IMR-90 (cell line): ENCODE data around the gene ZFYVE28. TPM values are rescaled to one million over a fixed set of nuclear protein-coding genes. Genes with fewer than 3 reads are reported as not detected.

Experiments
- ATAC-seq: fragments of 200-7000 bp; cut with Tn5 transposase; 2 replicates; pipeline ENCODE4 v1.9.1; 2020; ENCODE audit warnings: low read depth, mild to moderate bottlenecking, moderate library complexity
- BruUV-seq: library from RNA; stranded (reverse); fragments of 400-500 nt; replicated peaks from 2 replicates; lab custom pipeline; 2021; lab: Mats Ljungman, UMichigan
- CTCF ChIA-PET: fragments of 300-600 bp; formaldehyde crosslinking; extraction: SDS; loops from one replicate; lab custom pipeline; 2021; ENCODE audit warnings: antibody characterized with exemption; lab: Yijun Ruan, JAX
- POLR2A ChIA-PET: fragments of 300-600 bp; sonication (Branson Sonifier 250); formaldehyde crosslinking; loops from one replicate; lab custom pipeline; 2022; ENCODE audit warnings: antibody characterized with exemption; ENCODE audit not compliant: unreplicated experiment; lab: Charles Lee
- DNase-seq: peaks from one replicate; pipeline ENCODE4 v3.0.0; 2013
- H2AFZ ChIP-seq: replicated peaks from 2 replicates; pipeline ENCODE3; 2013; ENCODE audit warnings: low read length, mild to moderate bottlenecking; ENCODE audit not compliant: poor library complexity
- H2AK5ac ChIP-seq: 2 replicates; pipeline ENCODE4 v1.6.1; 2013; ENCODE audit warnings: low read depth, low read length, inconsistent platforms
- H2AK9ac ChIP-seq: replicated peaks from 2 replicates; pipeline ENCODE3; 2013; ENCODE audit warnings: mild to moderate bottlenecking, low read depth, low read length, moderate library complexity; ENCODE audit not compliant: poor library complexity
- H2BK120ac ChIP-seq: 2 replicates; pipeline ENCODE4 v1.6.1; 2013; ENCODE audit warnings: low read depth, low read length, inconsistent platforms
- H2BK15ac ChIP-seq: 3 replicates; pipeline ENCODE4 v1.6.1; 2013; ENCODE audit warnings: low read depth, low read length, inconsistent platforms
- H2BK20ac ChIP-seq: 2 replicates; pipeline ENCODE4 v1.6.1; 2013; ENCODE audit warnings: low read depth, mild to moderate bottlenecking, inconsistent platforms, low read length, moderate library complexity
- H2BK5ac ChIP-seq: 2 replicates; pipeline ENCODE4 v1.6.1; 2013; ENCODE audit warnings: mild to moderate bottlenecking, low read depth, low read length, inconsistent platforms; ENCODE audit not compliant: poor library complexity, severe bottlenecking
- H3K14ac ChIP-seq: replicated peaks from 2 replicates; pipeline ENCODE4 v1.6.1; 2013; ENCODE audit warnings: low read depth, low read length, inconsistent platforms
- H3K18ac ChIP-seq: 2 replicates; pipeline ENCODE4 v1.6.1; 2013; ENCODE audit warnings: low read depth, low read length, control low read depth
- H3K23ac ChIP-seq: 2 replicates; pipeline ENCODE4 v1.6.1; 2013; ENCODE audit warnings: low read depth, low read length, inconsistent platforms
- H3K27ac ChIP-seq: 2 replicates; pipeline ENCODE4 v1.5.1; 2013; ENCODE audit warnings: mild to moderate bottlenecking, control low read depth, low read length; ENCODE audit not compliant: insufficient read depth
- H3K27me3 ChIP-seq: 2 replicates; pipeline ENCODE4 v1.6.1; 2013; ENCODE audit warnings: low read length; ENCODE audit not compliant: control insufficient read depth, insufficient read depth
- H3K36me3 ChIP-seq: 2 replicates; pipeline ENCODE4 v1.6.1; 2013; ENCODE audit warnings: low read length, mixed read lengths; ENCODE audit not compliant: control insufficient read depth, insufficient read depth
- H3K4ac ChIP-seq: 2 replicates; pipeline ENCODE4 v1.6.1; 2013; ENCODE audit warnings: low read depth, low read length, inconsistent platforms
- H3K4me1 ChIP-seq: 2 replicates; pipeline ENCODE4 v1.6.1; 2013; ENCODE audit warnings: low read length, mixed read lengths; ENCODE audit not compliant: control insufficient read depth, insufficient read depth
- H3K4me2 ChIP-seq: 2 replicates; pipeline ENCODE4 v1.6.1; 2013; ENCODE audit warnings: low read depth, mild to moderate bottlenecking, control low read depth, low read length, moderate library complexity
- H3K4me3 ChIP-seq: 2 replicates; pipeline ENCODE4 v1.5.1; 2013; ENCODE audit warnings: low read depth, mild to moderate bottlenecking, control low read depth, low read length, moderate library complexity; ENCODE audit not compliant: insufficient read depth
- H3K56ac ChIP-seq: 2 replicates; pipeline ENCODE4 v1.6.1; 2013; ENCODE audit warnings: low read length, inconsistent platforms; ENCODE audit not compliant: insufficient read depth; ENCODE audit errors: extremely low read depth
- H3K79me1 ChIP-seq, 2 experiments: 2 replicates each; pipeline ENCODE4 v1.6.1; 2013; ENCODE audit warnings: low read length in 2 of 2, inconsistent platforms in 1 of 2, low read depth in 1 of 2
- H3K9ac ChIP-seq: 2 replicates; pipeline ENCODE4 v1.6.1; 2013; ENCODE audit warnings: low read depth, low read length, control low read depth
- H3K9me1 ChIP-seq: 2 replicates; pipeline ENCODE4 v1.6.1; 2013; ENCODE audit warnings: low read length, inconsistent platforms; ENCODE audit not compliant: insufficient read depth
- H3K9me3 ChIP-seq: 2 replicates; pipeline ENCODE4 v1.6.1; 2013; ENCODE audit warnings: low read length; ENCODE audit not compliant: control insufficient read depth, insufficient read depth
- H4K20me1 ChIP-seq: 2 replicates; pipeline ENCODE4 v1.6.1; 2013; ENCODE audit warnings: low read length, inconsistent platforms; ENCODE audit not compliant: insufficient read depth
- H4K5ac ChIP-seq: 2 replicates; pipeline ENCODE4 v1.6.1; 2013; ENCODE audit warnings: mild to moderate bottlenecking, low read depth, low read length, control low read depth
- H4K8ac ChIP-seq, 2 experiments: 2 replicates each; pipeline ENCODE4 v1.6.1; 2013; ENCODE audit warnings: low read depth in 2 of 2, low read length in 2 of 2, control low read depth in 1 of 2, inconsistent platforms in 1 of 2
- H4K91ac ChIP-seq: 2 replicates; pipeline ENCODE4 v1.6.1; 2013; ENCODE audit warnings: low read depth, low read length, inconsistent platforms; ENCODE audit not compliant: insufficient read depth
- CEBPB ChIP-seq: IDR thresholded peaks from 2 replicates; pipeline ENCODE4 v1.6.1; 2012; ENCODE audit warnings: low read depth, low read length, improper control_type of control experiment
- CHD1 ChIP-seq: IDR thresholded peaks from 2 replicates; pipeline ENCODE4 v1.6.1; 2012; ENCODE audit warnings: low read depth, low read length, improper control_type of control experiment
- FOS ChIP-seq: fragments of 150-350 bp; IDR thresholded peaks from 2 replicates; pipeline ENCODE4 v1.6.1; 2016; ENCODE audit warnings: low read depth, low read length
- MAFK ChIP-seq: IDR thresholded peaks from 2 replicates; pipeline ENCODE4 v1.6.1; 2012; ENCODE audit warnings: low read depth, low read length, improper control_type of control experiment
- MXI1 ChIP-seq: IDR thresholded peaks from 2 replicates; pipeline ENCODE4 v1.6.1; 2012; ENCODE audit warnings: low read depth, mild to moderate bottlenecking, low read length, moderate library complexity, borderline replicate concordance
- NFE2L2 ChIP-seq: fragments of 150-350 bp; IDR thresholded peaks from 2 replicates; pipeline ENCODE4 v1.6.1; 2016; ENCODE audit warnings: low read depth, mild to moderate bottlenecking, low read length
- POLR2A ChIP-seq: IDR thresholded peaks from 2 replicates; pipeline ENCODE4 v1.6.1; 2012; ENCODE audit warnings: mild to moderate bottlenecking, low read depth, low read length
- RAD21 ChIP-seq: IDR thresholded peaks from 2 replicates; pipeline ENCODE4 v1.6.1; 2012; ENCODE audit warnings: low read length, improper control_type of control experiment
- RCOR1 ChIP-seq: IDR thresholded peaks from 2 replicates; pipeline ENCODE4 v1.6.1; 2012; ENCODE audit warnings: mild to moderate bottlenecking, low read length, improper control_type of control experiment; ENCODE audit not compliant: insufficient replicate concordance
- SMC3 ChIP-seq: fragments of 150-350 bp; IDR thresholded peaks from 2 replicates; pipeline ENCODE4 v1.6.1; 2016; ENCODE audit warnings: low read depth, mild to moderate bottlenecking, antibody characterized with exemption, low read length, moderate library complexity
- WGBS, 2 experiments: methylation state at CpG; one replicate each; pipeline versions ENCODE4 v1.1.5 to v1.1.7; 2013; ENCODE audit warnings: missing lambda C conversion rate in 2 of 2; ENCODE audit not compliant: insufficient read length in 1 of 2; ENCODE audit errors: extremely low coverage in 2 of 2; 5-methylcytosine and 5-hydroxymethylcytosine counted together
- dilution Hi-C: fragments of 300-500 bp; cut with HindIII; formaldehyde crosslinking; loops from one replicate; pipeline ENCODE4 v1.14.3; 2018; ENCODE audit warnings: low sequenced_read_pairs; ENCODE audit not compliant: unreplicated experiment
- in situ Hi-C: fragments of 300-500 bp; cut with MboI; formaldehyde crosslinking; loops from 3 replicates; pipeline ENCODE4 v1.14.3; 2019; ENCODE audit warnings: low sequenced_read_pairs, inconsistent platforms, mixed read lengths
- intact Hi-C: fragments of 100-400 bp; cut with micrococcal nuclease; formaldehyde crosslinking; loops from 2 replicates; pipeline ENCODE4 v1.10.0; 2022
- polyA plus RNA-seq, 3 experiments: library from polyadenylated mRNA; depleted of rRNA; stranded (reverse); fragments of >200 nt; gene quantifications; 2 replicates each; pipeline ENCODE4 v1.2.3, GENCODE V29; 2012; ENCODE audit warnings: low replicate concordance in 1 of 3
- total RNA-seq: library from RNA; depleted of rRNA; stranded (reverse); fragments of >200 nt; gene quantifications from 2 replicates; pipeline ENCODE4 v1.2.3, GENCODE V29; 2012
- TF ChIP-seq, protein P1 (sequence below): fragments of 150-350 bp; IDR thresholded peaks from 2 replicates; pipeline ENCODE4 v1.6.1; 2016; ENCODE audit warnings: low read depth, mild to moderate bottlenecking, low read length, moderate library complexity, borderline replicate concordance
- TF ChIP-seq, protein P2 (sequence below): conservative IDR thresholded peaks from 2 replicates; pipeline ENCODE4 v1.5.1; 2012; ENCODE audit warnings: mild to moderate bottlenecking, low read depth, low read length, improper control_type of control experiment
- TF ChIP-seq, protein P3 (sequence below): fragments of 150-350 bp; IDR thresholded peaks from 2 replicates; pipeline ENCODE4 v1.6.1; 2017; ENCODE audit warnings: mild to moderate bottlenecking, antibody characterized with exemption, low read length, low read depth

ZFYVE28 gene
- total and polyA plus RNA-seq, 2 of the 4 experiments (the other 2 are of a cell fraction): 0.36 to 1.2 TPM

DNA sequence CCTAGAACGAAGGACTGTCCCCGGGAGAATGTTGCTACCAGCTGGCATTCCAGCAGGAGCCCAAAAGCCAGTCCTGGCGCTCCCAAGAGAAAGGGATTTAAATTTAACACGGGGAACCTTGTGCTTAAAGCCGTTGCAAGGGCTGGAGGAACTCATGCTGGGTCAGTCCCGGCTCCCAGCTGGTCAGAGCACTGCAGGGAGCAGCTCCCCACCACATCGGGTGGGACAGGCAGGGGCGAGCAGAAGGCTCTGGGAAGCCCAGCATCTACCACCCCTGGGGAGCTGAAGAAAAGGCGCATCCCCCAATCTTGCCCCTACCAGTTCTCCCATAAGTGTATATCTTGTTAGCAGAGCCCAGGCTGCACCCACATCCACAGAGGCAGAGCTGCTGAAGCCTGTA, 16.0 kb upstream of the ZFYVE28 start (continued):
- TF ChIP-seq MAFK (no peak), SMC3 (no peak)
- TF ChIP-seq, protein P1, sequence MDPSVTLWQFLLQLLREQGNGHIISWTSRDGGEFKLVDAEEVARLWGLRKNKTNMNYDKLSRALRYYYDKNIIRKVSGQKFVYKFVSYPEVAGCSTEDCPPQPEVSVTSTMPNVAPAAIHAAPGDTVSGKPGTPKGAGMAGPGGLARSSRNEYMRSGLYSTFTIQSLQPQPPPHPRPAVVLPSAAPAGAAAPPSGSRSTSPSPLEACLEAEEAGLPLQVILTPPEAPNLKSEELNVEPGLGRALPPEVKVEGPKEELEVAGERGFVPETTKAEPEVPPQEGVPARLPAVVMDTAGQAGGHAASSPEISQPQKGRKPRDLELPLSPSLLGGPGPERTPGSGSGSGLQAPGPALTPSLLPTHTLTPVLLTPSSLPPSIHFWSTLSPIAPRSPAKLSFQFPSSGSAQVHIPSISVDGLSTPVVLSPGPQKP: no peak

DNA sequence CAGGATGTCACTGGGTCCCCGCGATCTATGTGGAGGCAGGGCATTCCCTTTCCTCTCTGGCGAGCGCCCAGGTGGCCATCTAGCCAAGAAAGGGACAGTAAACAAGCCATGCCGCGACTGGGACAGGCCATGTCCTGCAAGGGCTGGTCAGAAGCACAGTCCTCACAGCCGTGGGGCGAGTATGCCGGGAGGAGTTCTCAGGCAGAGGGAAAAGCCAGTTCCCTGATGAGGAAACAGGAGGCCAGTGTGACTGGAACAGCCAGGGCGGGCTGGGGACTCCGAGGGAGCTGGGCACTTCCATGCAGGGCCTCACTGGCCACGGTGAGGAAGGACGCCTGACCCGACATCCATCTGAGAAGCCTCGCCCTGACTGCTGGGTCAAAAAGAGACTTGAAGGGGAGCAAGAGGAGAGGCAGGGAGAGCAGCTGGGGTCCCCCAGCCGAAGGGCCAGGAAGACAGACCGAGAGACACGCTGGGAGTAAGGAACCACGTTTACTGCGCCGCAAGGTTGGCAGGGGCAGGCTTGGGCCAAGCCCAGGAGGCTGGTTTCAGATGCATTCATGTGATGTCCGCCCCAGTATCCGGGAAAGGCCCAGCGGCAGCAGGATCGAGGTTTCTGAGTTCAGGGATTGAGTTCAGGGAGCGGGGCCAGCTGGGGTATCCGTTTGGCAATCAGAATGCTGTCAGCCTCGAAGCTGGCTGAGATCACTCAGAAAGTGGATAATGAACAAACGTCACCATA, 15.3 kb upstream of the ZFYVE28 start:
- Histone ChIP-seq H3K4me1 (peaks cover 7% of the 10 kb centered on the region), H2BK5ac (no peak overlapping the region), H2BK120ac (no peak overlapping the region), H2AK5ac (peak overlapping the region; percentile 7; the same call in 1 of the 2 replicates), H3K9ac (no peak overlapping the region), H3K4ac (no peak overlapping the region; the same call in 1 of the 2 replicates), H4K8ac (no peak overlapping the region), H4K91ac (no peak overlapping the region), H3K14ac (no peak overlapping the region), H3K9me3 (peaks cover 4% of the 10 kb centered on the region; the same call in 1 of the 2 replicates), H3K23ac (no peak overlapping the region), H3K56ac (no peak overlapping the region), H2AK9ac (no peak overlapping the region), H3K27me3 (peaks cover 2% of the 10 kb centered on the region; the same call in 1 of the 2 replicates), H4K5ac (no peak overlapping the region), H3K18ac (no peak overlapping the region), H2BK15ac (no peak overlapping the region), H3K36me3 (no peaks in the 10 kb centered on the region), H3K9me1 (0 out of 2 replicates have a peak, but pooled peaks cover 3% of the 10 kb centered on the region), H3K4me2 (no peak overlapping the region), H4K20me1 (peaks cover 7% of the 10 kb centered on the region), H3K27ac (no peak overlapping the region), H2AFZ (peak overlapping the region; percentile 58), H2BK20ac (no peak overlapping the region), H3K79me1 (no peaks in the 10 kb centered on the region), H3K4me3 (no peak overlapping the region)
- in situ Hi-C loops (no loop called here), dilution Hi-C loops (no loop called here), intact Hi-C loops (no loop called here)
- peak; percentile 18; the same call in 1 of the 2 replicates for ATAC-seq
- ChIA-PET POLR2A (no interaction called here), CTCF (no interaction called here)
- 82% methylated on average over 16 of the region's 29 CpGs; no CpG with 5 or more reads in 1 of the 2 experiments for WGBS, 2 experiments
- BruUV-seq: no TSS peak
- DNase-seq: no peak
- TF ChIP-seq, protein P2, sequence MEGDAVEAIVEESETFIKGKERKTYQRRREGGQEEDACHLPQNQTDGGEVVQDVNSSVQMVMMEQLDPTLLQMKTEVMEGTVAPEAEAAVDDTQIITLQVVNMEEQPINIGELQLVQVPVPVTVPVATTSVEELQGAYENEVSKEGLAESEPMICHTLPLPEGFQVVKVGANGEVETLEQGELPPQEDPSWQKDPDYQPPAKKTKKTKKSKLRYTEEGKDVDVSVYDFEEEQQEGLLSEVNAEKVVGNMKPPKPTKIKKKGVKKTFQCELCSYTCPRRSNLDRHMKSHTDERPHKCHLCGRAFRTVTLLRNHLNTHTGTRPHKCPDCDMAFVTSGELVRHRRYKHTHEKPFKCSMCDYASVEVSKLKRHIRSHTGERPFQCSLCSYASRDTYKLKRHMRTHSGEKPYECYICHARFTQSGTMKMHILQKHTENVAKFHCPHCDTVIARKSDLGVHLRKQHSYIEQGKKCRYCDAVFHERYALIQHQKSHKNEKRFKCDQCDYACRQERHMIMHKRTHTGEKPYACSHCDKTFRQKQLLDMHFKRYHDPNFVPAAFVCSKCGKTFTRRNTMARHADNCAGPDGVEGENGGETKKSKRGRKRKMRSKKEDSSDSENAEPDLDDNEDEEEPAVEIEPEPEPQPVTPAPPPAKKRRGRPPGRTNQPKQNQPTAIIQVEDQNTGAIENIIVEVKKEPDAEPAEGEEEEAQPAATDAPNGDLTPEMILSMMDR: no peak
- TF ChIP-seq RCOR1 (no peak), POLR2A (no peak), MAFK (no peak), RAD21 (no peak), CEBPB (no peak), SMC3 (no peak), MXI1 (no peak), CHD1 (no peak), FOS (no peak), NFE2L2 (no peak)
- TF ChIP-seq, protein P3, sequence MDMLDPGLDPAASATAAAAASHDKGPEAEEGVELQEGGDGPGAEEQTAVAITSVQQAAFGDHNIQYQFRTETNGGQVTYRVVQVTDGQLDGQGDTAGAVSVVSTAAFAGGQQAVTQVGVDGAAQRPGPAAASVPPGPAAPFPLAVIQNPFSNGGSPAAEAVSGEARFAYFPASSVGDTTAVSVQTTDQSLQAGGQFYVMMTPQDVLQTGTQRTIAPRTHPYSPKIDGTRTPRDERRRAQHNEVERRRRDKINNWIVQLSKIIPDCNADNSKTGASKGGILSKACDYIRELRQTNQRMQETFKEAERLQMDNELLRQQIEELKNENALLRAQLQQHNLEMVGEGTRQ: no peak
